Liver (tissue), 9 donors: ENCODE measurements around the gene FAM227B. TPM values are rescaled to one million over a fixed set of nuclear protein-coding genes. Genes with fewer than 3 reads are reported as not detected.

ENCODE experiments used
- DNase-seq: peaks from one replicate; pipeline ENCODE4 v3.0.0-alpha.2; 2017; ENCODE audit warnings: low spot score
- H3K27ac ChIP-seq, 2 donors: one replicate each; pipeline ENCODE4 v1.7.0; 2013; ENCODE audit warnings: inconsistent platforms in 2 of 2, low read length in 2 of 2, control low read depth in 1 of 2, low read depth in 1 of 2, mild to moderate bottlenecking in 1 of 2
- H3K27me3 ChIP-seq, 4 donors: one replicate each; pipeline versions ENCODE4 v1.6.1 to v1.7.0; 2013; ENCODE audit warnings: low read length in 3 of 4, inconsistent platforms in 1 of 4, mild to moderate bottlenecking in 1 of 4, moderate library complexity in 1 of 4; ENCODE audit not compliant: control insufficient read depth in 4 of 4, insufficient read depth in 4 of 4
- H3K36me3 ChIP-seq, 4 donors: one replicate each; pipeline versions ENCODE4 v1.6.1 to v1.7.0; 2013; ENCODE audit warnings: low read length in 3 of 4, mild to moderate bottlenecking in 3 of 4, low read depth in 1 of 4, moderate library complexity in 1 of 4; ENCODE audit not compliant: control insufficient read depth in 4 of 4, insufficient read depth in 3 of 4
- H3K4me1 ChIP-seq, 4 donors: one replicate each; pipeline versions ENCODE4 v1.6.1 to v1.7.0; 2013; ENCODE audit warnings: low read length in 3 of 4, mild to moderate bottlenecking in 3 of 4, moderate library complexity in 1 of 4; ENCODE audit not compliant: control insufficient read depth in 4 of 4, insufficient read depth in 4 of 4
- H3K4me3 ChIP-seq, 3 donors: one replicate each; pipeline versions ENCODE4 v1.6.1 to v1.7.0; 2013; ENCODE audit warnings: low read length in 3 of 3, control low read depth in 1 of 3, low read depth in 1 of 3, mild to moderate bottlenecking in 1 of 3
- H3K9ac ChIP-seq, 2 donors: one replicate each; pipeline ENCODE4 v1.7.0; 2013; ENCODE audit warnings: low read length in 2 of 2, mild to moderate bottlenecking in 2 of 2, moderate library complexity in 2 of 2, control low read depth in 1 of 2, low read depth in 1 of 2
- H3K9me3 ChIP-seq, 4 donors: one replicate each; pipeline versions ENCODE4 v1.6.1 to v1.7.0; 2013; ENCODE audit warnings: low read length in 3 of 4; ENCODE audit not compliant: control insufficient read depth in 4 of 4
- ATF3 ChIP-seq: IDR thresholded peaks from 2 replicates; pipeline ENCODE4 v1.6.1; 2016; ENCODE audit warnings: antibody characterized with exemption
- CTCF ChIP-seq: fragments of 150-350 bp; IDR thresholded peaks from 2 replicates; pipeline ENCODE4 v1.5.1; 2017; ENCODE audit warnings: improper control_type of control experiment, low read depth, low read length; ENCODE audit not compliant: missing input control
- EGR1 ChIP-seq, 2 donors: IDR thresholded peaks; 2 replicates each; pipeline ENCODE4 v1.6.1; 2016 to 2018; ENCODE audit warnings: antibody characterized with exemption in 2 of 2, low read depth in 2 of 2
- FOXA1 ChIP-seq: IDR thresholded peaks from 2 replicates; pipeline ENCODE4 v1.6.1; 2016; ENCODE audit warnings: antibody characterized with exemption
- FOXA2 ChIP-seq: IDR thresholded peaks from 2 replicates; pipeline ENCODE4 v1.6.1; 2016; ENCODE audit warnings: antibody characterized with exemption
- GABPA ChIP-seq, 2 donors: IDR thresholded peaks in 1 of 2; conservative IDR thresholded peaks in 1 of 2; 2 replicates each; pipeline ENCODE4 v1.6.1; 2016; ENCODE audit warnings: antibody characterized with exemption in 2 of 2, mild to moderate bottlenecking in 1 of 2, moderate library complexity in 1 of 2
- HNF4A ChIP-seq, 2 donors: conservative IDR thresholded peaks; 2 replicates each; pipeline ENCODE4 v1.6.1; 2016; ENCODE audit warnings: antibody characterized with exemption in 2 of 2, mild to moderate bottlenecking in 2 of 2
- HNF4G ChIP-seq: IDR thresholded peaks from 2 replicates; pipeline ENCODE4 v1.6.1; 2016; ENCODE audit warnings: antibody characterized with exemption
- JUND ChIP-seq, 2 donors: IDR thresholded peaks; 2 replicates each; pipeline ENCODE4 v1.6.1; 2016; ENCODE audit warnings: antibody characterized with exemption in 2 of 2
- MAX ChIP-seq: IDR thresholded peaks from 2 replicates; pipeline ENCODE4 v1.6.1; 2016; ENCODE audit warnings: antibody characterized with exemption
- NR2F2 ChIP-seq: IDR thresholded peaks from 2 replicates; pipeline ENCODE4 v1.6.1; 2016; ENCODE audit warnings: antibody characterized with exemption
- RAD21 ChIP-seq, 2 donors: IDR thresholded peaks; 2 replicates each; pipeline ENCODE4 v1.6.1; 2016; ENCODE audit warnings: antibody characterized with exemption in 2 of 2, mild to moderate bottlenecking in 2 of 2
- REST ChIP-seq: IDR thresholded peaks from 2 replicates; pipeline ENCODE4 v1.6.1; 2016; ENCODE audit warnings: antibody characterized with exemption, mild to moderate bottlenecking
- RXRA ChIP-seq, 2 donors: IDR thresholded peaks; 2 replicates each; pipeline ENCODE4 v1.6.1; 2017 to 2018; ENCODE audit warnings: antibody characterized with exemption in 2 of 2, mild to moderate bottlenecking in 1 of 2
- SP1 ChIP-seq: IDR thresholded peaks from 2 replicates; pipeline ENCODE4 v1.6.1; 2018; ENCODE audit warnings: antibody characterized with exemption, mild to moderate bottlenecking
- TAF1 ChIP-seq: conservative IDR thresholded peaks from 2 replicates; pipeline ENCODE4 v1.6.1; 2016; ENCODE audit warnings: antibody characterized with exemption, mild to moderate bottlenecking
- YY1 ChIP-seq: IDR thresholded peaks from 2 replicates; pipeline ENCODE4 v1.6.1; 2016; ENCODE audit warnings: antibody characterized with exemption, mild to moderate bottlenecking
- ZBTB33 ChIP-seq: IDR thresholded peaks from 2 replicates; pipeline ENCODE4 v1.6.1; 2016; ENCODE audit warnings: antibody characterized with exemption
- WGBS: extraction: QIAGEN DNeasy Blood & Tissue Kit; methylation state at CpG from one replicate; pipeline ENCODE4 v1.1.7; 2013; 5-methylcytosine and 5-hydroxymethylcytosine counted together
- polyA plus RNA-seq, 2 donors: library from polyadenylated mRNA; stranded (reverse) in 1 of 2; unstranded in 1 of 2; fragments of 200-250 nt in 1 of 2; fragments of >200 nt in 1 of 2; fragmentation: Nextera tagmentation in 1 of 2; extraction: Ambion mirVana in 1 of 2; gene quantifications; one replicate each; pipeline versions ENCODE4 v1.2.1 to v1.2.3, GENCODE V29; 2013 to 2015
- total RNA-seq, 2 donors: library from RNA; depleted of rRNA; stranded (reverse); fragments of >200 nt; gene quantifications; one replicate each; pipeline ENCODE4 v1.2.3, GENCODE V29; 2014
- donor health status: healthy.
- donor health status: healthy.
- donor health status: healthy.
- donor health status: healthy.
- donor health status: healthy.

Gene FAM227B
- total and polyA plus RNA-seq, 4 donors, result 1.3 to 5.1 (median 3.8) TPM

GRCh38 chr15:49652922-49653321, 32.3 kb upstream of the FAM227B start:
- H3K27me3 ChIP-seq, result no peaks in the 10 kb centered on the region
- no peak for TF ChIP-seq ATF3
- TF ChIP-seq GABPA (IDR thresholded peaks at IDR 0.05 in 1 of 2, conservative IDR thresholded peaks at IDR 0.05 in 1 of 2), result no peak
- TF ChIP-seq TAF1, result no peak
- TF ChIP-seq HNF4G, result no peak
- TF ChIP-seq EGR1 (IDR thresholded peaks at IDR 0.05; ENCODE audit: low read depth in 2 of 2), result no peak
- no peak for TF ChIP-seq RXRA (IDR thresholded peaks at IDR 0.05)
- TF ChIP-seq MAX, result no peak
- no peak for TF ChIP-seq FOXA1
- TF ChIP-seq JUND (IDR thresholded peaks at IDR 0.05), result no peak
- TF ChIP-seq REST, result no peak
- no peak for TF ChIP-seq YY1
- no peak for TF ChIP-seq RAD21 (IDR thresholded peaks at IDR 0.05)
- no peak for TF ChIP-seq CTCF
- TF ChIP-seq HNF4A (conservative IDR thresholded peaks at IDR 0.05), result no peak
- no peak for TF ChIP-seq ZBTB33
- no peak for TF ChIP-seq NR2F2
- TF ChIP-seq SP1, result no peak
- TF ChIP-seq FOXA2, result no peak
- peaks cover 5 to 19% (median 12%) of the 10 kb centered on the region in 4 donors for H3K9me3 ChIP-seq
- H3K36me3 ChIP-seq, result no peaks in the 10 kb centered on the region
- H3K4me1 ChIP-seq, result no peaks in the 10 kb centered on the region
- no peak overlapping the region for H3K4me3 ChIP-seq
- DNase-seq, result no peak
- H3K27ac ChIP-seq, result no peak overlapping the region
- 94% methylated on average over 1 of the region's 1 CpG for WGBS
- no peak overlapping the region for H3K9ac ChIP-seq
